Duodenal mucosa (tissue), 2 donors: ENCODE data around the gene CAMTA1.

Source experiments
- H3K27ac ChIP-seq: one replicate; pipeline ENCODE4 v1.7.0; 2013; ENCODE audit warnings: low read depth, low read length
- H3K27me3 ChIP-seq, 2 donors: one replicate each; pipeline ENCODE4 v1.7.0; 2013; ENCODE audit warnings: low read length in 2 of 2, control low read depth in 1 of 2; ENCODE audit not compliant: insufficient read depth in 2 of 2, control insufficient read depth in 1 of 2
- H3K36me3 ChIP-seq, 2 donors: one replicate each; pipeline ENCODE4 v1.7.0; 2013; ENCODE audit warnings: low read length in 2 of 2, control low read depth in 1 of 2; ENCODE audit not compliant: insufficient read depth in 2 of 2, control insufficient read depth in 1 of 2
- H3K4me1 ChIP-seq, 2 donors: one replicate each; pipeline ENCODE4 v1.7.0; 2013; ENCODE audit warnings: low read length in 2 of 2, control low read depth in 1 of 2; ENCODE audit not compliant: insufficient read depth in 2 of 2, control insufficient read depth in 1 of 2
- H3K4me3 ChIP-seq, 2 donors: one replicate each; pipeline ENCODE4 v1.7.0; 2013; ENCODE audit warnings: low read length in 2 of 2, low read depth in 1 of 2
- H3K9ac ChIP-seq, 2 donors: one replicate each; pipeline ENCODE4 v1.7.0; 2013; ENCODE audit warnings: low read length in 2 of 2, low read depth in 1 of 2
- H3K9me3 ChIP-seq, 2 donors: one replicate each; pipeline ENCODE4 v1.7.0; 2013; ENCODE audit warnings: low read length in 2 of 2, control low read depth in 1 of 2; ENCODE audit not compliant: control insufficient read depth in 1 of 2

CAMTA1 gene

GRCh38 chr1:7298145-7298544, 512.9 kb downstream of the CAMTA1 start:
- Histone ChIP-seq H3K36me3 (no peaks in the 10 kb centered on the region), H3K9ac (no peak overlapping the region), H3K4me1 (peaks cover 6 to 14% of the 10 kb centered on the region in 2 donors), H3K9me3 (peaks cover 0 to 3% of the 10 kb centered on the region in 2 donors), H3K27me3 (no peaks in the 10 kb centered on the region), H3K27ac (no peak overlapping the region), H3K4me3 (no peak overlapping the region)

GRCh38 chr1:7298749-7299151, 513.5 kb downstream of the CAMTA1 start:
- no peak overlapping the region for H3K9ac ChIP-seq
- H3K4me3 ChIP-seq = no peak overlapping the region
- H3K4me1 ChIP-seq = peaks cover 6 to 14% of the 10 kb centered on the region in 2 donors
- H3K36me3 ChIP-seq = no peaks in the 10 kb centered on the region
- peaks cover 0 to 3% of the 10 kb centered on the region in 2 donors for H3K9me3 ChIP-seq
- no peaks in the 10 kb centered on the region for H3K27me3 ChIP-seq
- peak overlapping the region; percentile 47 for H3K27ac ChIP-seq

DNA sequence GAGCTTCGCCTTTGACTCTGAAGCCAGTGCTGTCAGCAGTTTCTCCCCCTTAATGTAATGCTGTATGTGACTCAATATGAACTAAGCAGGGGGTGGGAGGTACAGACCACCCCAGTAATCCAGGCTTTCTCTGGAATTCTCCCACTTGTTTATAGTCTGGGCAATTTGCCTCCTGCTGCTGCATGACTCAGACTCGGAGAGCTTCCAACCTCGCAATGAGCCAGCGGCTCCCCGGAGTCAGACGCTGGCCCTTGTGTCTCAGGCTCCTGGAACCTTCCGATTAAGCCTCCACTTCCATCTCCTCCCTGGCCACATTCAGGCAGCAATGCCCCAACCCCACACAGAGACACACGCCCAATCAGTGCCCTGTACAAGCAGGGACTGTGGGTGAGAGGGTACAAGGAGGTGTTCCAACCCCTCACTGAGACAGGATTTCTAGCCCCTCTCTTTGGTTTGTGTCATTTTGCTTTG, 514.1 kb downstream of the CAMTA1 start:
- Histone ChIP-seq H3K4me1 (peaks cover 6 to 14% of the 10 kb centered on the region in 2 donors), H3K36me3 (no peaks in the 10 kb centered on the region), H3K4me3 (no peak overlapping the region), H3K9ac (no peak overlapping the region), H3K27me3 (no peaks in the 10 kb centered on the region), H3K27ac (peak overlapping the region; percentile 47), H3K9me3 (peaks cover 0 to 3% of the 10 kb centered on the region in 2 donors)

DNA sequence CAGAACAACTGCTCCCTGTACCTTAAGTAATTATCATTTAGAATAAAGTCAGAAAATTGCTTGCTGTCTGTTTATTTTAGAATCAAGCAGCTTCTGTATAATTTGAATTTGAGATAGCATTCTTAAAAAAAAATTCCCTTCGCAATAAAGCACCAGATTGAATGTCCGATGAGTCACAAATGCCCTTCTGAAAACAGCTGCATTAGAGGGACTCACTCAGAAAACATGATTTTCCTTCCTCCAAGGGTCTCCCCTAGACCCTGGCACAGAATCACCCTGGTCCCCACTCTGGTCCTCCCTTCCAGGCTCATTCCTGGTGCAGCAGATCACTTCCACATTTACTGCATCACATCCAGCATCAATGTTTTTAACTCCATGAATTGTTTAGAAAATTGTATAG, 514.7 kb downstream of the CAMTA1 start:
- no peak overlapping the region for H3K9ac ChIP-seq
- H3K27ac ChIP-seq = no peak overlapping the region
- peaks cover 6 to 14% of the 10 kb centered on the region in 2 donors for H3K4me1 ChIP-seq
- H3K36me3 ChIP-seq = no peaks in the 10 kb centered on the region
- H3K27me3 ChIP-seq = no peaks in the 10 kb centered on the region
- no peak overlapping the region for H3K4me3 ChIP-seq
- peaks cover 0 to 3% of the 10 kb centered on the region in 2 donors for H3K9me3 ChIP-seq

GRCh38 chr1:7300893-7301663, 515.8 kb downstream of the CAMTA1 start:
- Histone ChIP-seq H3K27me3 (no peaks in the 10 kb centered on the region), H3K4me1 (peaks cover 6 to 14% of the 10 kb centered on the region in 2 donors), H3K27ac (no peak overlapping the region), H3K36me3 (no peaks in the 10 kb centered on the region), H3K9ac (no peak overlapping the region), H3K9me3 (peaks cover 0 to 3% of the 10 kb centered on the region in 2 donors), H3K4me3 (no peak overlapping the region)

DNA sequence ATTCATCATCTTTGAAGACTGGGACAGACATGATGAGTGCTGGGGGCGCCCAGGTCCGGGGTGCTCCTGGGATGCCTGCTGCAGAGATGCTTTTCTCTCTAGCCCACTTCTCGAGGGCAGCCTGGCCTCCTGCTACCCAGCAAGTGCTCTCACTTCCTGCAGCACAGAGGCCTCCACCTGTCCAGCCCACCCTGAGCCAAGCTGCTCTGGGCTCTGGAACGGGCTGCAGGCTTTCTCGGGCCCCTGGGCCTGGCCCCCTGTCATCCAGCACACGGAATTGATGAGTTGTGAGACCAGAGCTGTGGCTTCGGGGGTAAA, 516.4 kb downstream of the CAMTA1 start:
- Histone ChIP-seq H3K9ac (no peak overlapping the region), H3K4me1 (peaks cover 6 to 14% of the 10 kb centered on the region in 2 donors), H3K27ac (no peak overlapping the region), H3K9me3 (no peaks in the 10 kb centered on the region), H3K36me3 (no peaks in the 10 kb centered on the region), H3K4me3 (no peak overlapping the region), H3K27me3 (no peaks in the 10 kb centered on the region)

GRCh38 chr1:7302126-7302525, 516.9 kb downstream of the CAMTA1 start:
- H3K9me3 ChIP-seq = peaks cover 0 to 3% of the 10 kb centered on the region in 2 donors

GRCh38 chr1:7302873-7303272, 517.6 kb downstream of the CAMTA1 start:
- no peak overlapping the region for H3K27ac ChIP-seq
- no peaks in the 10 kb centered on the region for H3K27me3 ChIP-seq
- no peak overlapping the region for H3K9ac ChIP-seq
- no peaks in the 10 kb centered on the region for H3K36me3 ChIP-seq
- H3K9me3 ChIP-seq = peaks cover 0 to 7% of the 10 kb centered on the region in 2 donors
- no peak overlapping the region for H3K4me3 ChIP-seq
- H3K4me1 ChIP-seq = peaks cover 6 to 14% of the 10 kb centered on the region in 2 donors

More at GRCh38 chr1:7302126-7302525, 516.9 kb downstream of the CAMTA1 start:
- H3K4me1 ChIP-seq = peaks cover 6 to 14% of the 10 kb centered on the region in 2 donors
- no peak overlapping the region for H3K27ac ChIP-seq
- H3K4me3 ChIP-seq = no peak overlapping the region
- no peaks in the 10 kb centered on the region for H3K27me3 ChIP-seq
- H3K9ac ChIP-seq = no peak overlapping the region
- H3K36me3 ChIP-seq = no peaks in the 10 kb centered on the region

GRCh38 chr1:7303554-7304317, 518.5 kb downstream of the CAMTA1 start:
- peaks cover 0 to 7% of the 10 kb centered on the region in 2 donors for H3K9me3 ChIP-seq
- peaks cover 6 to 13% of the 10 kb centered on the region in 2 donors for H3K4me1 ChIP-seq
- no peak overlapping the region for H3K27ac ChIP-seq
- H3K9ac ChIP-seq = no peak overlapping the region
- H3K36me3 ChIP-seq = no peaks in the 10 kb centered on the region
- H3K4me3 ChIP-seq = no peak overlapping the region
- H3K27me3 ChIP-seq = no peaks in the 10 kb centered on the region

GRCh38 chr1:7313081-7313546, 527.9 kb downstream of the CAMTA1 start:
- H3K4me1 ChIP-seq = no peaks in the 10 kb centered on the region
- H3K9me3 ChIP-seq = no peaks in the 10 kb centered on the region
- no peak overlapping the region for H3K9ac ChIP-seq
- H3K4me3 ChIP-seq = no peak overlapping the region
- no peak overlapping the region for H3K27ac ChIP-seq
- no peaks in the 10 kb centered on the region for H3K36me3 ChIP-seq
- no peaks in the 10 kb centered on the region for H3K27me3 ChIP-seq
